GM21381 (cell line): ENCODE data around the gene SFN.
A peak's percentile ranks its signal among the peaks of the same experiment; 100 is the strongest.
"Not testable (repeated sequence)": the region's sequence is repeated elsewhere in the genome, so short reads cannot be mapped to it uniquely, and the experiment has no call there.

Experiments
- ATAC-seq: cut with Tn5 transposase; IDR thresholded peaks from one replicate; pipeline ENCODE4 v1.9.1; 2021; ENCODE audit warnings: mild to moderate bottlenecking, moderate library complexity; ENCODE audit not compliant: unreplicated experiment

Gene SFN

DNA sequence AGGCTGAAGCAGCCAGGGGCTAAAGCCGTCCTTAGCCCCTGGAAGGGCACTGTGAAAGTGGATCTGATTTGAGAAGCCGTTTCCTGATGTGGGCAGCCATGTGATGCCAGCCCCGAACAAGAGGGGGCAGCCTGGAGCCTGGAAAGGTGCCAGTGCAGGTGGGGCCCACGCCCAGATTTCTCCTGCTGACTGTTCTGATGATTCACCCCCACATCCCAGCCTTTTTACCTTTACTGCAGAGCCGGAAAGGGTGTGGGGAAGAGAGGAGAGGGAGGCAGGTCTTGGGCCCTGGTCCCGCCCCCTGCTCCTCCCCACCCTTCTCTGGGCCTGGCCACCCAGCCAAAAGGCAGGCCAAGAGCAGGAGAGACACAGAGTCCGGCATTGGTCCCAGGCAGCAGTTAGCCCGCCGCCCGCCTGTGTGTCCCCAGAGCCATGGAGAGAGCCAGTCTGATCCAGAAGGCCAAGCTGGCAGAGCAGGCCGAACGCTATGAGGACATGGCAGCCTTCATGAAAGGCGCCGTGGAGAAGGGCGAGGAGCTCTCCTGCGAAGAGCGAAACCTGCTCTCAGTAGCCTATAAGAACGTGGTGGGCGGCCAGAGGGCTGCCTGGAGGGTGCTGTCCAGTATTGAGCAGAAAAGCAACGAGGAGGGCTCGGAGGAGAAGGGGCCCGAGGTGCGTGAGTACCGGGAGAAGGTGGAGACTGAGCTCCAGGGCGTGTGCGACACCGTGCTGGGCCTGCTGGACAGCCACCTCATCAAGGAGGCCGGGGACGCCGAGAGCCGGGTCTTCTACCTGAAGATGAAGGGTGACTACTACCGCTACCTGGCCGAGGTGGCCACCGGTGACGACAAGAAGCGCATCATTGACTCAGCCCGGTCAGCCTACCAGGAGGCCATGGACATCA, at the start of gene SFN:
SFN (plus strand) TSS at position 369 of the 904 bp plus-strand sequence; CDS start at position 433, 64 bp downstream.
- ATAC-seq, result no peak

- ATAC-seq, result no peak
These were observed 48.6 kb upstream of the SFN start for GRCh38 chr1:26814377-26814776.

DNA sequence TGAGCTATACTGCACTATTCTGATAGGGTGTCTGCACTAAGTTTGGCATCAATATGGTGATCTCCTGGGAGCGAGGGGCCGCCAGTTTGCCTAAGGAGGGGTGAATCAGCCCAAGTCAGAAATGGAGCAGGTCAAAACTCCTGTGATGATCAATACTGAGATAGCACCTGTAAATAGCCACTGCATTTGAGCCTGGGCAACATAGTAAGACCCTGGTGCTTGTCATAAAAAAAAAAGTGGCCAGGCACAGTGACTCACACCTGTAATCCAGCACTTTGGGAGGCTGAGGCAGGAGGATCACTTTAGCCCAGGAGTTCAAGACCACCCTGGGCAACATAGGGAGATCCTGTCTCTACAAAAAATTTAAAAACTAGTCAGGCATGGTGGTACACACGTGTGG, 48.1 kb upstream of the SFN start:
- no peak for ATAC-seq

GRCh38 chr1:26820784-26821269, 42.1 kb upstream of the SFN start:
- ATAC-seq, result peak; percentile 80

- no peak for ATAC-seq
These were observed 40.1 kb upstream of the SFN start for GRCh38 chr1:26822737-26823395.

DNA sequence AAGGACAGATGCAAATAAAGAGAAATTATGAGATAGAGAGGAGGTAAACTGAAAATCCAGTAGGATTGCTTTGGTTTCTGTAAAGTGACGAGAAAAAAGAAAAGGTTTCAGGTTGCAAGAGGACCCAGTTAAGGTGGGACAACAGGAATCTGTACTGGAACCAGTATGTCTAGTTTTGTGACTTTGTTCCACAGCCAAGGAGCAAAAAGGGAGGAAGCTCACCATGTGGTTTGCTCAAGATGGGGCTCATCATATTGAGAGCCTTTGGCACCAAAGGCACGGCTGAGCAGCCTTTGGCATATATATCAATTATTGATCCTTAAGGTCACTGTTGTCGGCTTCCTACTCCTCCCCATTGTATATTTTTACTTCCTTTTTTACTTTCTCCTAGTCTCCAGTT, 38.2 kb upstream of the SFN start:
- no peak for ATAC-seq

DNA sequence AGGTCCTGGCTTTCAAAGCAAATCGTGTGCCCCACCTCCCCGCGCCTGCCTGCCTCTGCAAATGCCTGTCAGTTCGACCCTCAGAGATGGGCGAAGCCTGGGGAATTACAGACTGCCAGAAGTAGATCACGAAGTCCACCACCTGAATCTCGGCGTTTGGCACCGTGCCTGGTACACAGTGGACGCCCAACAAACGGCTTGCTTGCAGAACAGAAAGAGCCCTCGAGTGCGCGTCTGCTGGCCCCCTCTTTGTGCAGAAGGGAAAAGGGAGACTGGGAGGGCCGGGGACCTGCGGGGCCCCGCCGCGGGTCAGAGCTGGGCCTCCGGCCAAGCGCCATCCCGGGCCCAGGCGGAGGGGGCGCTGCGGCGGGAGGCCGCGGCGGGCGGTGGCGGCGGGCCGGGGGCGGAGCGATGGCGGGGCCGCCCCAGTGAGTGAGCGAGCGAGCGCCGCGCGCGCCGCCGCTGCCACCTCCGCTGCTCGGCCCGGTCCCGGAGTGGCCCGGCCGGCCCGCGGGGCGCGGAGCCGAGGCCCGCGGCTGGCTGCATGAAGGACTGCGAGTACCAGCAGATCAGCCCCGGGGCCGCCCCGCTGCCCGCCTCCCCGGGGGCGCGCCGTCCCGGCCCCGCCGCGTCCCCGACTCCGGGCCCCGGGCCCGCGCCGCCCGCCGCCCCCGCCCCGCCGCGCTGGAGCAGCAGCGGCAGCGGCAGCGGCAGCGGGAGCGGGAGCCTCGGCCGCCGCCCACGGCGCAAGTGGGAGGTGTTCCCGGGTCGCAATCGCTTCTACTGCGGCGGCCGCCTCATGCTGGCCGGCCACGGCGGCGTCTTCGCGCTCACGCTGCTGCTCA, 36.5 kb upstream of the SFN start, which contains the start of gene ZDHHC18:
ZDHHC18 (plus strand) TSS at position 428 of the 845 bp plus-strand sequence; CDS start at position 545, 117 bp downstream.
- peak; percentile 72 for ATAC-seq

- ATAC-seq, result no peak
These were observed 35.8 kb upstream of the SFN start for GRCh38 chr1:26827106-26827604.

DNA sequence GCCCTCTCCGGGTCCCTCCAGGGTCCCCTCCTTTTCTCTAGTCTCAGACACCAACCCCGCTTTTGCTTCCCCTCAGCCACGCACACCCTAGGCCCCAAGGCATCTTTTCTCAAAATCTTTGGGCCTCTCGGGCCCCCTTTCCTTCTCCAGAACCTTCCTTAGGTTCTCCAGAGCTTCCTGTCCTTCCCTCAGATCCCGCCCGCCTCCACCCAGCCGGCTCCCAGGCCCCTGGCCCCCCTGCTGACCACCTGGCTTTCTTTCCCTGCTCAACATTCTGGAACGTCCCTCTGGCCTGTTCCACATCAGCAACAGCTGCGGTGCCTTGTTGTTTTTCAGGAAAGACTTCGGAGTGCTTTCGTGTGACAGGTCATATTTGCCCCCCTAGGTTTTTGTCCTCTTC, 35.3 kb upstream of the SFN start:
- no peak for ATAC-seq

GRCh38 chr1:26828411-26828991, 34.4 kb upstream of the SFN start:
- ATAC-seq, result no peak

DNA sequence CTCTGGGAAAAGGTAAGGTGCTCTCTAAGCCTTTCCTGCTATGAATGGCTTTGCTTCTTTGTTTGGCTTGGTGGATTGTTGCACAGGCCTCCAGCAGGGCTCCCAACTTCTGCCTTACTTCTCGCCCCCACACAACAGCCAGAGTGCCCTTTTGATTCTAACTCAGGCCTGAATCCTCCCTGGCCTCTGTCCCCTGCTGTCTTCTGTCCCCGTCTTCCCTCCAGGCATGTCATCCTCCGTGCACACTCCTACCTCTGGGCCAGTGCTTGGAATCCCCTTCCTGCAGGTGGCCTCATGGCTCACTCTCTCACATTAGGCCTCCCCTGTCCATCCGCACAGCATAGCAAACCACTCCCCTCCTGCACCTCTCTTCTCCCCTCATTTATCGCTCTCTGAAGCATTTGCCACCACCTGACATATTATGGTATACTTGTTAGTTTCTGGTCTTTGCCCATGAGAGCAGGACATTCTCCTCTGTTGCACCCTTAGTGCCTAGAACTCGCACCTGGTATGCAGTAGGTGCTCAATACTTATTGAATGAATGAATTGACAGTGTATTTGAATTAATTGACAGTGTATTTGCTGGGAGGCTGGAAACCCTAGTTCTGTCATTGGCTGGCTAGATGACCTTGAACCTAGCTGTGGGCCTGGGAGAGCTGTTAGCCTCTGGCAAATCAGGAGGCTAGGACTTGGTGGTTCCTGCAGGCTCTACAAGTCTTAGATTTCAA, 33.6 kb upstream of the SFN start:
- no peak for ATAC-seq

DNA sequence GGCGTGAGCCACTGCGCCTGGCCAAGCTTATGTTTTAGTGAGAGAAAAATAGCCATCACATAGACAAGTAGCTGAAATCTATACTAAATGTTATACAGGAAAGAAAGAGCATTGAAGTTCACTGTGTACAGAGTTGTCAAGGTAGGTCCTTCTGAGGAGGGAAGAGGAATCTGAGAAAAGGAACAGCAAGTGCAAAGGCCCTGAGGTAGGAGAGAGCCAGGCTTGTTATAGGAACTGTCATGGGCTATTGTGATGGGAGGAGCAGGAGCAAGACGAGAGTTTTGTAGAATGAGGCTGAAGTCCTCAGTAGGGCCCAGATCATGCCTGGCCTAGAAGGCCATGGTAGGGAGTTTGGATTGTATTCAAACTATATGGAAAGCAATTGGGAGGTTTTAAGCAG, 31.9 kb upstream of the SFN start:
- no peak for ATAC-seq

DNA sequence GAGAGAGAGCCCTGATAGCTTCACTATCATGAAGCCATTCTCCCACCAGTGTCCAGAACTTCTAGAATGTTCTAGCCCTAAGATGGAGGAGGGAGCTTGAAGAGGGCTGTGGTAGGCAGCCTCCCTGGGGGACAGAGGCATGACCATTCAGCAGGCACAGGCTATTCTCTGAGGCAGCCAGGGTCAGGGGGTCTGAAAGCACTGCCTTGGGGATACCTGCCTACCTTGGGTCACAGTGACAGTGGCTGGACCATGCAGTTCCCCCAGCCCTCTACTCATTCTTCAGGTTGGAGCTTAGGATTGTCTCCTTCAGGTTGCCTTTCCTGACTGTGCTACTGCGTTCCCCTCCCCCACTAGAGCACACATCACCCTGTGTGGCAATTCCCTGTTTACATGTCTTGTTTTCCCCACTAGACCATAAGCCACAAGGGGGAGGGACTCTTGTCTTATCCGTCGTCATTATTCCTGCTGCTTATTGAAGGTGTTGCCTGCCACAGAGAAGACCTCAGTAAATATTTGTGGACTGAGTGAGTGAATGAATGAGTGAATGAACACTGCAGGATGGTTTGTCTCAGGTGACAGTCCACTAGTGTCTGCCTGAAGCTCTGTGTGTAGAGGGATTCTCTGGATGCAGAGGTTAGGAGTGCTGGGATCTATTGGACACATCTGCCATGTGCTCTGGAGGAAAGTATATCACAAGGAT, 31.3 kb upstream of the SFN start:
- no peak for ATAC-seq

GRCh38 chr1:26832249-26832960, 30.5 kb upstream of the SFN start:
- no peak for ATAC-seq

GRCh38 chr1:26833432-26834405, 29.2 kb upstream of the SFN start:
- ATAC-seq, result peak; percentile 82

DNA sequence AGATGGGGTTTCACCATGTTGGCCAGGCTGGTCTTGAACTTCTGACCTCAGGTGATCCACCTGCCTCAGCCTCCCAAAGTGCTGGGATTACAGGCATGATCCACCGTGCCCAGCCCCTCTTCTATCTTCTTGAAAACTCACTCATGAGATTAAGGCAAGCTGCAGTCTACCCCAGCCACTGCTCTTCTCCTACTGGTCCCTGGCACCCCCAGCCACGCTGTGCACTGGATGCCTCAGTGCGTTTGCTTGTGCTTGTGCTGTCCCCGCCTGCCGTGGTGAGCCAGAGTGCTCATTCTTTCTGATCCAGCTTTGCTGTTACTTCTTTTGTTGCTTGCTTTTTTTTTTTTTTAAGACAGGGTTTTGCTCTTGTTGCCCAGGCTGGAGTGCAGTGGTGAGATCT, 25.3 kb upstream of the SFN start:
- not testable (repeated sequence) for ATAC-seq
